AG09319 (cell line): ENCODE results near the gene VPS26C.
"Not testable (repeated sequence)": the region's sequence is repeated elsewhere in the genome, so short reads cannot be mapped to it uniquely, and the experiment has no call there.

Experiments used
- DNase-seq: peaks from one replicate; pipeline ENCODE4 v3.0.0-alpha.2; 2010; ENCODE audit warnings: low read depth; ENCODE audit errors: extremely low read depth
- CTCF ChIP-seq: IDR thresholded peaks from 2 replicates; pipeline ENCODE4 v1.5.1; 2011; ENCODE audit warnings: low read depth, mild to moderate bottlenecking, inconsistent platforms, low read length, moderate library complexity

Gene VPS26C

GRCh38 chr21:37226041-37226920 lies 40.9 kb downstream of the VPS26C start:
- no peak for TF ChIP-seq CTCF

DNA sequence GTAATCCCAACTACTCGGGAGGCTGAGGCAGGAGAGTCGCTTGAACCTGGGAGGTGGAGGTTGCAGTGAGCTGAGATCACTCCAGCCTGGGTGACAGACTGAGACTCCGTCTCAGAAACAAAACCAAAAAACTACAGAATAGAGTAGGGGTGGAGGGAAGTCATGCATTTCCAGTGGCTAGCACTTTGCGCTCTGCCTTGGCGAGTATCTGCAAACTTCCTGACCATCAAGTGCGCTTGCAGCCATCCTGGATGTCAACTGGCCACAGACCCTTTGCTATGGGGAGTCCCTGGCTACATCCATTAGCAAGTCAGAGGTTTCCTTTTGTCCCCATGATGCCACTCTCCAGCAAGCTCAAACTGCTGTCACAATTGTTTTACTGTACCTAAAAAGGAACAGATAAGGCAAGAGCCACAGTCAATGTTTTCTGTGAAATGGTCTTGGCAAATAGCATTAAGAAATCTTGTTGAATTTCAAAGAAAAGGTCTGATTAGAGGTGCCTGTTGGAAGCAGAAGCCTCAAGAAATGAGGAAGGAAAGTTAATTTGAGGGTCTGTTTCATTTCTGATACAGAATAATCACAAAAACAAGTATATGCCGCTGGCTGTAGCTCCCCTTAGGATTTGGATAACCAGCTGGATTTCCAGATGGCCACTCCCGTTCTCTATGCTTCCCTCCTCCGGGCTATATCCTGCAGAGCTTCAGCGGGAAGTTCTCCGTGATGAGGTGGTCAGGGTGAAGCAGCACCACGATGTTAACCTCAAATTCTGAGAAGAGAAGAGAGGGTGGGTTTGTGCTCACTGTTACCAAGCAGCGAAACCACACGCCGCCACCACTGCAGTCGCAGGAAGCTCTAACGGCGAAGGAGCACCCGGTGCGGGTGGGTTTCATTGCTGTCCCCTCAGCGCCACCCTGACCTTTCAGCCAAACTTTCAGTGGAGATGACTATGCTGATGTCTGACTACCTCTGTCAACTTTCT lies 42.0 kb downstream of the VPS26C start:
- DNase-seq = no peak
- no peak for TF ChIP-seq CTCF

More at GRCh38 chr21:37226041-37226920, 40.9 kb downstream of the VPS26C start:
- DNase-seq = no peak

- no peak for TF ChIP-seq CTCF
Measured at GRCh38 chr21:37223804-37224345, 43.3 kb downstream of the VPS26C start.

DNA sequence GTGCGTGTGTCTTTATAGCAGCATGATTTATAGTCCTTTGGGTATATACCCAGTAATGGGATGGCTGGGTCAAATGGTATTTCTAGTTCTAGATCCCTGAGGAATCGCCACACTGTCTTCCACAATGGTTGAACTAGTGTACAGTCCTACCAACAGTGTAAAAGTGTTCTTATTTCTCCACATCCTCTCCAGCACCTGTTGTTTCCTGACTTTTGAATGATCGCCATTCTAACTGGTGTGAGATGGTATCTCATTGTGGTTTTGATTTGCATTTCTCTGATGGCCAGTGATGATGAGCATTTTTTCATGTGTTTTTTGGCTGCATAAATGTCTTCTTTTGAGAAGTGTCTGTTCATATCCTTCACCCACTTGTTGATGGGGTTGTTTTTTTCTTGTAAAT lies 44.9 kb downstream of the VPS26C start:
- DNase-seq = not testable (repeated sequence)

More at GRCh38 chr21:37223804-37224345, 43.3 kb downstream of the VPS26C start:
- DNase-seq = no peak

DNA sequence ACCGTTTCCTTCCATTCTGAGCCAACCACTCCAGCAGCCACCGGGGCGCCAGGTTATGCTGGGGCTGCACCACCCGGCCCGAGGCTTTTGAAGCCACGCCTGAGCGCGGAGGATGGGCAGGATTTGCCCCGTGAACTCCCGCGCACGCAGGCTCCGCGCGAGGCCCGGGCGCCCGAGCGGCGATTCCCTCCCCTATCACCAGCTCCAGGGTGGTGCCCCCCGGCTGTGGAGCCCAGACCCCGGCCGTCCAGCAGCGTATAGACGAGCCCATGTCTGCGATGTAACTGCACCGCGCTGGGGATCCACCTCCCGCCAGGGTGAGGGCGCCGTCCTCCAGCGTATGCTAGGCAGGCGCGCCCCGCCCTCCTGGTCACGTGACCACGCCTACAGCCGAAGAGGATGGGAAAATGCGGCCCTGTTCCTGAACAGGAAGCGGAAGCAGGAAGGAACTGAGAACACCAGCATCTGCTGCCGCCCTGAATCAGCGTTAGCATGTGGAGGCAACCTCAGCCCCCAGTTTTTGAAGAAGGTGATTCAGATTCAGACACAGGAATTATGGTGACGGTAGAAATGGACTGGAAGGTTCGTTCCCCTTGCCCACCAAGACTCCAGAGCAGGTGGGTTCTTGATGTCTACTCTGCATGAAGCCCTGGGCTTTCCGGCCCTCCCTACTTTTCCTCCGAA lies 46.0 kb downstream of the VPS26C start:
- DNase-seq = peak; percentile 70
- TF ChIP-seq CTCF = peak; percentile 33

GRCh38 chr21:37220433-37220980 lies 46.6 kb downstream of the VPS26C start:
- TF ChIP-seq CTCF = peak; percentile 19
- DNase-seq = no peak
